HEK293T (cell line): Measurements from ENCODE around the gene FZD2.
"Not testable (repeated sequence)": the region's sequence is repeated elsewhere in the genome, so short reads cannot be mapped to it uniquely, and the experiment has no call there.

Experiments used
- ARNT ChIP-seq: fragments of 450-650 bp; IDR thresholded peaks from 2 replicates; pipeline ENCODE4 v1.6.1; 2017; ENCODE audit warnings: mild to moderate bottlenecking
- BHLHE40 ChIP-seq: fragments of 450-650 bp; IDR thresholded peaks from 2 replicates; pipeline ENCODE4 v1.6.1; 2016; ENCODE audit warnings: mild to moderate bottlenecking, moderate library complexity, borderline replicate concordance
- CTBP1 ChIP-seq: fragments of 450-650 bp; IDR thresholded peaks from 2 replicates; pipeline ENCODE4 v1.6.1; 2016; ENCODE audit warnings: borderline replicate concordance
- ELF4 ChIP-seq: fragments of 450-650 bp; IDR thresholded peaks from 2 replicates; pipeline ENCODE4 v1.6.1; 2017; ENCODE audit warnings: antibody characterized with exemption
- FOXA1 ChIP-seq: fragments of 450-650 bp; IDR thresholded peaks from 2 replicates; pipeline ENCODE4 v1.6.1; 2016; ENCODE audit warnings: mild to moderate bottlenecking
- FOXK2 ChIP-seq: fragments of 450-650 bp; IDR thresholded peaks from 2 replicates; pipeline ENCODE4 v1.6.1; 2016; ENCODE audit warnings: mild to moderate bottlenecking
- FOXM1 ChIP-seq: fragments of 450-650 bp; IDR thresholded peaks from 2 replicates; pipeline ENCODE4 v1.6.1; 2017; ENCODE audit warnings: mild to moderate bottlenecking, borderline replicate concordance
- HDGF ChIP-seq: fragments of 450-650 bp; IDR thresholded peaks from 2 replicates; pipeline ENCODE4 v1.6.1; 2017; ENCODE audit warnings: antibody characterized with exemption, borderline replicate concordance
- L3MBTL2 ChIP-seq: fragments of 450-650 bp; conservative IDR thresholded peaks from 2 replicates; pipeline ENCODE4 v1.6.1; 2016; ENCODE audit warnings: mild to moderate bottlenecking
- NFRKB ChIP-seq: fragments of 450-650 bp; IDR thresholded peaks from 2 replicates; pipeline ENCODE4 v1.6.1; 2016; ENCODE audit warnings: mild to moderate bottlenecking, moderate library complexity
- PKNOX1 ChIP-seq: fragments of 450-650 bp; IDR thresholded peaks from 2 replicates; pipeline ENCODE4 v1.6.1; 2016
- SP1 ChIP-seq: fragments of 450-650 bp; IDR thresholded peaks from 2 replicates; pipeline ENCODE4 v1.6.1; 2017
- TARDBP ChIP-seq: fragments of 450-650 bp; IDR thresholded peaks from 2 replicates; pipeline ENCODE4 v1.6.1; 2016
- ZNF384 ChIP-seq: fragments of 450-650 bp; IDR thresholded peaks from 2 replicates; pipeline ENCODE4 v1.6.1; 2016

- TF ChIP-seq L3MBTL2 (peak; percentile 29; the same call in 1 of the 2 replicates), PKNOX1 (peak; percentile 94)
- not testable (repeated sequence) for TF ChIP-seq TARDBP, SP1, ARNT, FOXK2, FOXA1, ZNF384, ELF4, FOXM1, BHLHE40, HDGF, CTBP1, NFRKB
These were observed 45.8 kb upstream of the FZD2 start for GRCh38 chr17:44511241-44512134.
